GM19328 (cell line): ENCODE measurements around the gene DUS4L.
"Not testable (repeated sequence)": the region's sequence is repeated elsewhere in the genome, so short reads cannot be mapped to it uniquely, and the experiment has no call there.

Experiments
- ATAC-seq: cut with Tn5 transposase; IDR thresholded peaks from one replicate; pipeline ENCODE4 v1.9.1; 2021; ENCODE audit warnings: mild to moderate bottlenecking, moderate library complexity; ENCODE audit not compliant: unreplicated experiment

Gene DUS4L, protein sequence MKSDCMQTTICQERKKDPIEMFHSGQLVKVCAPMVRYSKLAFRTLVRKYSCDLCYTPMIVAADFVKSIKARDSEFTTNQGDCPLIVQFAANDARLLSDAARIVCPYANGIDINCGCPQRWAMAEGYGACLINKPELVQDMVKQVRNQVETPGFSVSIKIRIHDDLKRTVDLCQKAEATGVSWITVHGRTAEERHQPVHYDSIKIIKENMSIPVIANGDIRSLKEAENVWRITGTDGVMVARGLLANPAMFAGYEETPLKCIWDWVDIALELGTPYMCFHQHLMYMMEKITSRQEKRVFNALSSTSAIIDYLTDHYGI

DNA sequence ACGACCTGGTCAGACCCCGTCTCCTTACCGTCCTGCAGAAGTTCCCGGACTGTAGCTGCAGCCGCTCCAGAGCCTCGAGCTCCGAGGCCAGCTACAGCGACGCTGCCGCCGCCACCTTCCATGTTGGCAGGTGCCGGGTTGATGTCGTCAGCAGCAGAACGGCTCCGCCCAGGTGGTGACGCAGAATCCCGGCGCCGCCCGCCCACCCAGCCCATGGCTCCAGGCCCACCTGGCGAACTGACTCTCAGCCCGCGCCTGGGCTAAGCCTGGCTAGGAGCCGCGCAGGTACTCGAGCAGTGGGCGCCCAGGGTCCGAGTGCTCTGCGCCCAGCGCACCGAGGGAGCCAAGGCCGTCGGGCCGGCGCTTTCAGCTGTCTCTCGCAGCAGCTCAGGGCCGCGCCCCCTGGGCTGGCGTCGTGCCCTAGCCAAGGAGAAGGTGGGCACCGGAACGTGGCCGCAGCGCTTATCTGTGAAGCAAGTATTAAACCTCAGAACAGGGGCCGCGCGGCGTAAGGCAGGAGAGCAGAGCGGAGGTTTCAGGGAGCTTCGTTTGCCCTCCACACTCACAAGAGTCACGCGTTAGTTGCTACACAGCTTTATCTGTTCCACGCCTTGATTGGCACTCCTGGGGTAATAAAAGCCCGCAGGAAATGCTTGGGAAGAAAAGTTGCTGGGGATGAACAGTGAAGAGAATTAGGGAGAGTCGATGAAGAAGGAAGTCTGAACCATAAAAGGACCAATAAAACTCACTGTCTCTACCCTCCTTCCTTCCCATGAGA is at the start of gene DUS4L, which contains the start of gene COG5:
Gene DUS4L, plus strand, starts transcription at position 197 of the 778 bp plus-strand sequence. CDS start 3,100 bp downstream, outside the sequence.
Gene COG5, minus strand, starts transcription at position 146 of the 778 bp plus-strand sequence. Its CDS starts 24 bp downstream, at position 122.
- peak; percentile 92 for ATAC-seq

DNA sequence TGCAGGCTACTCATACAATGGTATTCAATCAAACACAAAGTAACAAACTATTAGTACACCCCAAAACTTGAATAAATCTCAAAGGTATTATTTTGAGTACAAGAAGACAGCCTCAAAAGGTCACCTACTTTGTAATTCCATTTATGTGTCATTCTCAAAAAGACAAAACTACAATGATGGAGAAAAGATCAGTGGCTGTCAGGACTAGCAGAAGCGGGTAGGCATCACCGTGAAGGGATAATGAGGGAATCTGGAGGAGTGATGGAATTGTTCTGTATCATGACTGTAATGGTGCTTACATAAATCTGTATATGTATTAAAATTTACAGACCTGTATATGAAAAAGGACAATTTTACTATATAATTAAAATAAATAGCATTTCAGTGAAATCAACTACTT is 37.1 kb upstream of the DUS4L start:
- ATAC-seq: no peak

DNA sequence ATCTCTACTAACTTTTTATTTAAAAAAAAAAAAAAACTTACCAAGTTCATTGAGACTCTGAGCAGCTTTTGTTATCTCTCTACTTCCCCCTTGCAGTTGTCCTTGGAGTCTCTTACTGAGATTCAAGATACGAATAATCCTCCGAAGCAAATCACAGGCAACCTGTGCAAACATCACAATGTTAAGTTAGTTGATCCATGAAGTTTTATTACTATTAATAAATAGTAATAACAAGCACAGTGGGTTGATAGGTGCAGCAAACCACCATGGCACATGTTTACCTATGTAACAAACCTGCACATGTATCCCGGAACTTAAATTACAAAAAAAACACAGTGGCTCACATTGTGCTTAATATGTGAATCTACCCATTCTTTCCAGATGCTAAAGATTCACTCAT is 36.6 kb upstream of the DUS4L start:
- ATAC-seq: no peak

DNA sequence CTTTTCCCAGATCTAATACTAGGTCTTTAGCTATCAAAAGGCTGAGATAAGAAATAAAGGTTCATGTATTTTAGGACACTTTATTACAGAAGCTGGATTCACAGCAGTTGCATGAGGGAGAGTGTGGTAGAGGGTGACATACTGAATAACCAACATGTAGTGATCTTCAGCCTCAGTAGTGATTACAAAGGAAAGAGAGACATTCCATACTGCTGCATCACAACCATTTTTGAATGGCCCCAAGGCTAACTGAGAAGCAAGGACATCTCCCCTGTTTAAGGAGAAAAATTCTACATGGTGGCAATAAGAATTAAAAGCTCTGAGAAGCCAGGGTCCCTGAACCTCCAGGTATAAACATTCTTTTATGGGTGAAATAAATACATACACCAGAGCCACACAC is 35.3 kb upstream of the DUS4L start:
- ATAC-seq: no peak

DNA sequence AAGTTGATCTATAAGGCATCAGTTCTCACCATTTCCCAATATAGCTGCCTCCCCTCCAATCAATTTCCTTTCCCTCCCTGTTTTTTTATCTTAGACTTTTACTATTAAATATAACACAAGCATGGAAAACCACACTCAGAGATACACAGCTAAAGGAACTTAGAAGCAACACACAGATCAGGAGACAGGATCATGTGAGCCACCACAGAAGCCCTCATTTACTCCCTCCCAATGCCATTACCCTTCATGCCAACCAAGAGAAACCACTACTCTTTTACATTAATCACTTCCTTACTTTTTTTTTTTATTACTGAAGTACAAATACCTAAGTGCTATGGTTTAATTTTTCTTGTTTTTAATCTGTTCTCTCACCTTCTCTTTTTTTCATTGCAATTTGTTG is 33.0 kb upstream of the DUS4L start:
- ATAC-seq: no peak

DNA sequence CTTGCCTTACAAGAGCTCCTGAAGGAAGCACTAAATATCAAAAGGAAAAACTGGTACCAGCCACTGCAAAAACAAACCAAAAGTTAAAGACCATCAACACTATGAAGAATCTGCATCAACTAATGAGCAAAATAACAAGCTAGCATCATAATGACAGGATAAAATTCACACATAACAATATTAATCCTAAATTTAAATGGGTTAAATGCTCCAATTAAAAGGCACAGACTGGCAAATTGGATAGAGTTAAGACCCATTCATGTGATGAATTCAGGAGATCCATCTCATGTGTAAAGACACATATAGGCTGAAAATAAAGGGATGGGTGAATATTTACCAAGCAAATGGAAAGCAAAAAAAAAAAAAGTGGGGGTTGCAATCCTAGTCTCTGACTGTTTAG is 29.6 kb upstream of the DUS4L start:
- no peak for ATAC-seq

DNA sequence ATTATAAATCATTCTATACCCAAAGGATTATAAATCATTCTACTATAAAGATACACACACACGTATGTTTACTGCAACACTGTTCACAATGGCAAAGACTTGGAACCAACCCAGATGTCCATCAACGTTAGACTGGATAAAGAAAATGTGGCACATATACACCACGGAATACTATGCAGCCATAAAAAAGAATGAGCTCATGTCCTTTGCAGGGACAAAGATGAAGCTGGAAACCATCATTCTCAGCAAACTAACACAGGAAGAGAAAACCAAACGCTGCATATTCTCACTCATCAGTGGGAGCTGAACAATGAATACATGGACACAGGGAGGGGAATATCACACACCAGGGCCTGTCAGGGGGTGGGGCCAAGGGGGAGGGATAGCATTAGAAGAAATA is 26.5 kb upstream of the DUS4L start:
- ATAC-seq: not testable (repeated sequence)

DNA sequence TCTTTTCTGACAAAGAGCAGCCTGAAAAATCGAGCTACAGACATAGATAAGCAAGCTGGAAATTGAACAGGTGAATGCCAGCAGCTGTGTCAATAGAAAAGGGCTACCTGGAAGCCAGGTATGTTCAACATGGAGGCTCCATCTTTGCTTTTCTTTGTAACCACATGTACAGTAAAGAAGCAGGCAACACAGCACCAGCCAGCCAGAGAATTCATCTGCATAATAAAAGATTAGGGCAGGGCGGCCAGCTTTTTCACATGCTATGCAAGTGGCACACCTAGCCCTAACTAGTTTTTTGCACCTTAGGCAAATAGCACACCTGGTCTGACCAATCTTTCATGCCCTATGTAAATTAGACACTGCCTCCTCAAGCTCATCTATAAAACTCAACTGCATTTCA is 25.8 kb upstream of the DUS4L start:
- no peak for ATAC-seq

DNA sequence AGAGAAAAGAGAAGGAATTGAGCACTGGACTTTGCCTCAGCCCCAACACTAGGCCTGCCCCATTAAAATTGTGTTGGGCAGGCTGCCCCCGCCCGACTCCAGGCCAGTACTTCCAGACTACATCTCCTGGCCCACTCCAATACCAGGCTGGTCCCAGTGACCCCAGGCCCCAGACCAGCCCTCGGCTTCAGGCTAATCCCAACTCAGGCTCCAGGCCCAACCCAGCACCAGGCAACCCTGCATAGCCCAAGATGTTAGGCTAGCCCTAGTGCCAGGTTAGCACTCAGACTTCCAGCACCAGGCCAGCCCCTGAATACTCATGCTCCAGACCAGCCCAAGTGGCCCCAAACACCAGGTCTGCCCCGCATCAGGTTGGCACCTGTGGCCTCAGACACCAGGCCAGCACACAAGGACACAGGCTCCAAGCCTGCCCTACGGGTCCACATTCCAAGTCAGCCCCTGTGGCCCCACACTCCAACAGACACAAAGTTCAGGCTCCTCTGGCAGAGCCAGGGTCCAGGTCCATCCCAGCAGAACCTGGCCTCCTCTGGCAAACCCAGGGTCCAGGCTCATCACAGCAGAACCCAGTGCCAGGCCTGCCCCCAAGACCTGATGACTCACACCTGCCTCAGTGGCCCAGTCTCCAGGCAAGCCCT is 20.3 kb upstream of the DUS4L start:
- ATAC-seq: no peak

DNA sequence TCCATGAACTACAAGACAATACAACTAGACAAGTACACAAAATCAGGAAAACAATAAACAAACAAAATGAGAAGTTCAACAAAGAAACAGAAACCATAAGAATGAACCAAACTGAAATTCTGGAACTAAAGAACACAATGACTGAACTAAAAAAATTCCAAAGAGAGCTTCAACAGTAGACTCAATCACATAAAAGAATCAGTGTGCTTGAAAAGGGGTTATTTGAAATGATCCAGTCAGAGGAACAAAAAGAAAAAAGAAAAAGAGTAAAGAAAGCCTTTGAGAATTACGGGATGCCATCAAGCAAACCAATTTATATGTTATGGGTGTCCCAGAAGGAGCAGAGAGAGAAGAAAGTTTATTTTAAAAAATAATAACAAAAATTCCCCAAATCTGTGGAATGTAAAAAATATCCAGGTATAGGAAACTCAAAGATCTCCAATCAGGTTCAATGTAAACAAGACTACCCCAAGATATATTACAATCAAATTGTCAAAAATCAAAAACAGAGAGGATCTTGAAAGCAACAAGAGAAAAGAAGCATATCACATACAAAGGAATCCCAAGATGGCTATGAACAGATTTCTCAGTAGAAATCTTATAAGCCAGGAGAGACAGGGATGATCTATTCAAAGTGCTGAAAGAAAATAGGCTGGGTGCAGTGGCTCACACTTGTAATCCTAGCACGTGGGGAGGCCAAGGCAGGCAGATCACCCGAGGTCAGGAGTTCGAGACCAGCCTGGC is 18.8 kb upstream of the DUS4L start:
- no peak for ATAC-seq

DNA sequence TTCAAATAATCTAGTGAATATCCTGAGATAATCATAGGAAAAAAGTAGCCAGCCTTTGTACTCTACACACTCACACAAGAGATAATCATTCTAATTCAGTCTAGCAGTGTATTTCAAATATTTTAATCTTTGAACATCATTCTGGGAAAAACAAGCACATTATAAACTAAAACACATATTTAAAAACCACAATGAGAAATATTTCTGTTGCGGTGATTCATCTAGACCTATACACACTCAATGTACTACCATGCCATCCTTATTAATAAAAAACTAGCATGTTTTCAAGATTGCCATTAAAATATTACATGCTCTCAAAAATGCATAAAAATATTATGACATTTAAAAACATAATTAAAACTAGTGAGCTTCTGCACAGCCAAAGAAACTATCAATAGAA is 11.8 kb upstream of the DUS4L start:
- ATAC-seq: no peak

DNA sequence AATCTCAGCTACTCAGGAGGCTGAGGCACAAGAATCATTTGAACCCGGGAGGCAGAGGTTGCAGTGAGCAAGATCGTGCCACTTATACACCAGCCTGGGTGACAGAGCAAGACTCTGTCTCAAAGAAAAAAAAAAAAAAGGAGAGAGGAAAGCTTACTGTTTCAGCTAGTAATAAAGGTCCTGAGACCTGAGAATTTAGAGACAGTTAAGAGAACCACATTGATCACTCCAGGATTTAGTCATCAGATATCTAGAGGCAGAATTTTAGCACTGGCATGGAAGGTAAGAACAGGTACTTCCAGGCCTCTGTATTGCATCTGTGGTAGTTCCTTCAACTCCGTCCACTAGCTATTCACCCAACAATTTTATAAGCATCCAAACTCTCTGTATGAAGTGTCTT is 7.9 kb upstream of the DUS4L start:
- no peak for ATAC-seq

DNA sequence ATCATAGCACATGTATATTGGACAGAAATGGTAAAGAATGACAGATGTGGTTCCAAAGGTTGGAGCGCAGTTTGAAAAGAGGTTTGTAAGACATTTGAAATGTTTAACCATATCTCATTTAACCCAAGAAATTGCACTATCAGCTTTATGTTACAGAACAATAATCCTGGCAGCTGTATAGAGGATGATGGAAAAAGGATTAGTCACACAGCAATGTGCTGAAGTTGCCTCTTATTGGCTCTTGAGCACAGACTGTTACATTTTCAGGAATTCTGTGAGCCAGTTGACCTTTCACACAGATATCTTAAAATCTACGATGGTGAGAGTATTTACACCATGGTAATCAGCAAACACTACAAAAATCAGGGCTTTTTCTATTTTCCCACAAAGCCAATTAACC is 3.9 kb upstream of the DUS4L start:
- ATAC-seq: no peak

DNA sequence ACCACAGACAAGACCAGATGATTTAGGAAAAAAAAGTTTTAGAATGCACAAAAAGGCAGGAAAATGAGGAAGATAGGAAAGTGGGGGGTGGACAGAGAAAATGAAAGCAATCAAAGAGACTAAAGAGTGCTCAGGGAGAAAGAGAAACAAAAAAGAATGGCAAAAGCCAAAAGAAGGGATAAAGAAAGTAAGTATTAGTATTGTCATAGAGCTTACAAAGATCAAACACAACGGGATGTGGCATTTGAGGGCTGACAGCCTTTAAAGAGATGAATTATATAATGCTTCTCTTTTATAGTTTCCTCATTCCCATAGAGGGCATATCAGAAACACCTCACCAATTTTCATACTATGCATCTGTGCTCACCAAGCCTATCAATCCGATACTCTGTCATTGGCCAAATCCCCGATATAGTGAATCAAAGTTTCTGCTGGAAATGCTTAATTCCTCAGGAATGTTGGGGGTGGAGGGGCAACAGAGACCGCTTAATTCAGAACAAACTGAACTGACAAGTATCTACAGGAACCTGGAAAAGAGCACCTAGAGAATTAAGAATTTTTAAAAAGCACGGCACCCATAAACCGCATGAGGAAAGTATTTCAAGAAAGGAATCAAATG is 2.8 kb upstream of the DUS4L start:
- no peak for ATAC-seq

DNA sequence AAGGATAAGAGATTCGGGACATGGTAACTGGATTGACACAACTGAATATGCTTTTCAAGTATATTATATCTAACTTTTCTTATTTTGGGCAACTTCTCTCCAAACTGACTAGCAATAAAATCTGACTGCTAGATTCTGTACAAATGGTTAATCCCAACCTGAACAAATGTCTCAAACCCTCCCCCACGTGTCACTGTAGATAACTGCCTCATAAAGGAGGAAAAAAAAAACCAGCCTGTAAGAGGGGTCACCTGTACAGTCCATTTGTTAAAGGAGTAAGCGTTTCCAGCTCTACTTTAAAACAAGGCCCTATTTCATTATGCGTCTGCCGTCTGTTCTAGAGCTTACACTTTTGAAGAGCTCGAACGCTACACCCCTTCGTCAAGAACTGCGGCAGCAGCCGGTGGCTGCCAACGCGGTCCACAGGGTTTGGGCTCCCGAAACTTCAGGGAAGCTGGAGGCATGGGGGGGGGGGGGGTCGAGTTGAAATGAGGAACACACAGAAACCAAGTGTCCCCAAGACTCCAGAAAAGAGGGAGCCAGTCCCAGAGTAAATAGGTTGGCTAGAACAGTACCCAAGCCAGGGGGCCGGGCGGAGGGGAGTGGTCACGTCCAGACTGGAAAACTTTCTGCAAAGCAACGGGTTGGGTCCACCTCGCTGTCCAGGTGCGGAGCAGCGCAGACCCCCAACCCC is 543 bp upstream of the DUS4L start:
- ATAC-seq: peak; percentile 60

DNA sequence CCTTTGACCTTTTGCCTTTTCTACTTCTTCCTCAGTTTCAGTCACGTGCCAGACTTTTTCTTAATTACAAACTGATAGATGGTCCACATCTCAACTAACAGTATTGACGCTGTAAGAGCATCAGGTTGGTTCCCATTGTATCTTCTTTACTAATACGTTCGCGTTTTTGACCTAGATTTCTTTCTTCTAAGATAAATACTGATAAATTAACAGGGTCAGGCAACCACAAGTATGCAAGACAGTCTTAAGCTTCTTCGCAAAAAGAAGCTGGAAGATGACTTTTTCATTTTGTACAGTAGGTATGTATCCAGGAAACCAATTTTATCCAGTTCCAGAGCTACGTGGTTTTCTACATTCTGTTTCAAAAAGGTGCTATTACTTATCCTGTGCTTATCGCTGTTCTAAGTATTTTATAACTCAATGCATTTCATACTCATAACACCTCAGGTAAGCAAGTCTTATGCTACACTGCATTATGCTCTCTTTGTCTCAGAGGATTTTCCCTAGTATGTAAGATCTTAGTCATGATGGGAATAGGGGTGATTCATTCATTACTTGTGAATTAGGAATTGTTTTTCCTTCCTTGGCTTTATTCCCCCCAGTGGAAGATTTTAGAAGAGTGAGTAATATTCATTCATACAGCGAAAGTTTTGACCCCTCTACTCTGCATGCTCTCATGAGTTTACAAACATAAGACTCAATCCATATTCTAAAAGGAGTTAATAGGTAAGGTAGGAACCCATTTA is 955 bp downstream of the DUS4L start:
- ATAC-seq: no peak

DNA sequence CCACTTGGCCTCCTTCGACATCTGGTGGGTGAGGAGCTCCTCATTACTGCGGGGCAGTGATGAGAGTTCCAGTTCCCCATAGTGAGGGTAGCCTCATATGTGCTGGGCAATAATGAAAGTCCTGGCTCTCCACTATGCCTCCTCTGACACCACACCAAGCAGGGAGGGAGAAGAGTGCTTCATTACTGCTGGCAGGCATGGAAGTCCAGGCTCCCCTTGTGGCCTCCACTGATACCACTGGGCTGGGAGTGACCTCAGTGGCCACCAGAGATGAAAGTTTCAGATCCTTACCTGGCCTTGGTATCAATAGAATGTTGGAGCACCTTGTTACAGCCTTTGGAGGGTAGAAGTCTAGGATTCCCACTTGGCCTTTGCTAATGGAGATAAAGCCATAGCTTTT is 6.5 kb downstream of the DUS4L start:
- ATAC-seq: no peak

DNA sequence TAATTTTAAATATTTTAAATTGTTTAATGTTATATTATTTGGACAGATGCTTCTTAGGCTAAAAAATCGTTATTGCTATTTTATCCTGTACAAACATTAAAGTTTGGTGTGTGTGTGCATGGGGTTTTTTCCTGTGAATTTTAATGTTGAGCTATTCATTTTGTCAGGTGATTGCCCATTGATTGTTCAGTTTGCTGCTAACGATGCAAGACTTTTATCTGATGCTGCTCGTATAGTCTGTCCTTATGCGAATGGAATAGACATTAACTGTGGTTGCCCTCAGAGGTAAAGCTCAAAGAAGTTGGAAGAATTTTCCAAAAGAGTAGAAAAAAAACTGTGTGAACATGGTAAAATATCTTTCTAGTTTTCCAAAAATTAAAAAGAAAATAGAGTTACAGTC is 9.8 kb downstream of the DUS4L start:
- ATAC-seq: no peak

DNA sequence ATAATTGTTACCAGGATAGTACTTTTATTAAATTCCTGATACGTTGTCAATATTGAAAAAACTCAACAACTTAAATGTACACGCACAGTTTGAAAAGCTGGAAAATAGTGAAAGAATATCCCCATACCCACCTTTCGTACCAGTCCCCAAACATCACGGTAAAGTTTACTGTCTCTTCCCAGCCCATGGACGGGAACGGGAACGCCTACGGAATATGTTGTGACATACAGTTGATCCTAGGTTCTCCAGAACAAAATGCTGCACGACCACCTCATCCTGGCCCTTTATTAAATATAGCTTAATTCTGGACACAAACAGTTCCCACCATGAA is 15.7 kb downstream of the DUS4L start:
- ATAC-seq: no peak
